Transverse colon (tissue), 3 donors: Measurements from ENCODE around the gene CUTC.

Experiments used
- POLR2A ChIP-seq: fragments of 450-650 bp; IDR thresholded peaks from one replicate; pipeline ENCODE4 v1.6.1; 2016; ENCODE audit warnings: antibody characterized with exemption, mild to moderate bottlenecking, moderate library complexity
- POLR2AphosphoS5 ChIP-seq, 3 donors: sonication (generic); formaldehyde crosslinking; IDR thresholded peaks; one replicate each; pipeline ENCODE4 v1.6.1; 2016; ENCODE audit warnings: antibody characterized with exemption in 3 of 3

DNA sequence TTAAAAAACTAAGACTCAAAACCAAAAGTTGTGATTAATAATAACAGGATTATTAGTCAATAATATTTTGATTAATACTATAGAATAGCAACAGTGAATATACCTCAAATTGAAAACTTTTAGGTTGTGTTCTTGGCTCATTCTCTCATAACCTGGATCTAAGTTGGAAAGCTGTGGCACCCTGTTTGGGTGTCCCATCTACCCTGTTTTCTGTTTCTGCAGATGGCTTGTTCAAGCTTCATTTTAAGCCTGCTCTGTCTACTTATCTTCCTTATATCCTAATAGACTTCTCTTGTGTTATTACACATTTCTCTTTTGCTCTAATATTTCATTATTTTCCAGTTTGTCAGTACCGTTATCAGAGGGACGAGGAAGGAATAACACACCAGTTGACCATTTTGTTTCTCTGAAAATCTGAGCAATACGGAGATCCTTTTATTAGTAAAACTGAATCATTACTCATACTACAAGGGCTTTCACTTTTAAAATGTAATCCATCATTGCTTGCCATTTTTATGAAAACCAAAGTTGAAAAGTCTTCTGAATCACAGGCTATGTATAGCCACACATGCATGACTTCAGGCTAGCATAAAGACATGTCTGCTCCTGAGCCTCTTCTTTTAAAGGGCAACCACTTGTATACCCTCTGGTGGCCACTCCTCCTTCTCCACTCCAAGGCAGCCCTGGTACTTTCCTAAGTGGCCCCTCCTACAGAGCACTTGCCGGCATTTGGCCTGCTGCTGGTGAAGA is 22.4 kb upstream of the CUTC start:
- no peak for TF ChIP-seq POLR2A
- TF ChIP-seq POLR2AphosphoS5 (IDR thresholded peaks at IDR 0.05): no peak
